ENCODE data around the gene NGDN. TPM values are rescaled to one million over a fixed set of nuclear protein-coding genes. Genes with fewer than 3 reads are reported as not detected.

NGDN gene
- total and polyA plus RNA-seq, 2 experiments from 2014 or later = 47.2 to 47.6 TPM

DNA sequence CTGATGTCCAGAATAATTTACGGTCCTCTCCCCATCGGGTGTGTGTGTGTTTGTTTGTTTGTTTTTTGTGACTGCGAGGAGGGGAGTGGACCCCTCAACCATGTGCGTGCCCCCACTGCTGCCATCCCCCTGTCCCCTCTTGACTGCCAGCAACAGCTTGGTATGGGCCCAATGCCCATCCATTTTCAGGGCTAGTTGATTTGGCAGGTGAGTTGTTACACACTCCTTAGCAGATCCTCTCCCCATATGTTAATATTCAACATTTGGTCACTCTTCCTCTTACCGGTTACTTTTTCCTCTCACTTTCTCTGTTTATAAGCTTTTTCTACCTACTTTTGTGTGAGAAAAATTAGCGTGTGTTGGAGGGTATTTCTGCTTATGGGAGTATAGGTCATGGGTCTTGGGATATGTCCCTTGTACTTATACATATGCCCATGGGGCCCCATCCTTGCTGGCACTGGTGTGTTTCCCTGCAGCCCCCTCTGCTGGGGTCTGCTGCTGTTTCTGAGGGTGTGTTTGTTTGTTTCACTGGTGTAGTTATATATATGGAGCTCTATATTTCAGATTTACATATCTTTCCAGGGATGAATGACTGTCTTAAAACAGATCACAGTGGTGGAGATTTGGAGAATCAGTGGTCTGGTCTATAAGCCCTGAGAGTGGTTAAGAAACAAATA is 48.3 kb downstream of the NGDN start:
- no peaks in the 10 kb centered on the region for H3K9me2 ChIP-seq (replicated peaks; ENCODE audit: insufficient read depth)
- no peak for TF ChIP-seq EZH2 (IDR thresholded peaks at IDR 0.05; ENCODE audit: borderline replicate concordance)
- TF ChIP-seq EZH2phosphoT487 (IDR thresholded peaks at IDR 0.05; ENCODE audit: low read depth, severe bottlenecking, unreplicated experiment) = no peak
- TF ChIP-seq, protein P1, sequence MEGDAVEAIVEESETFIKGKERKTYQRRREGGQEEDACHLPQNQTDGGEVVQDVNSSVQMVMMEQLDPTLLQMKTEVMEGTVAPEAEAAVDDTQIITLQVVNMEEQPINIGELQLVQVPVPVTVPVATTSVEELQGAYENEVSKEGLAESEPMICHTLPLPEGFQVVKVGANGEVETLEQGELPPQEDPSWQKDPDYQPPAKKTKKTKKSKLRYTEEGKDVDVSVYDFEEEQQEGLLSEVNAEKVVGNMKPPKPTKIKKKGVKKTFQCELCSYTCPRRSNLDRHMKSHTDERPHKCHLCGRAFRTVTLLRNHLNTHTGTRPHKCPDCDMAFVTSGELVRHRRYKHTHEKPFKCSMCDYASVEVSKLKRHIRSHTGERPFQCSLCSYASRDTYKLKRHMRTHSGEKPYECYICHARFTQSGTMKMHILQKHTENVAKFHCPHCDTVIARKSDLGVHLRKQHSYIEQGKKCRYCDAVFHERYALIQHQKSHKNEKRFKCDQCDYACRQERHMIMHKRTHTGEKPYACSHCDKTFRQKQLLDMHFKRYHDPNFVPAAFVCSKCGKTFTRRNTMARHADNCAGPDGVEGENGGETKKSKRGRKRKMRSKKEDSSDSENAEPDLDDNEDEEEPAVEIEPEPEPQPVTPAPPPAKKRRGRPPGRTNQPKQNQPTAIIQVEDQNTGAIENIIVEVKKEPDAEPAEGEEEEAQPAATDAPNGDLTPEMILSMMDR (IDR thresholded peaks at IDR 0.05; ENCODE audit: poor library complexity) = no peak
- no peaks in the 10 kb centered on the region for H3K4me1 ChIP-seq (ENCODE audit: insufficient read depth)
- H2AFZ ChIP-seq = no peak overlapping the region
- H3K36me3 ChIP-seq (replicated peaks; ENCODE audit: insufficient read depth, low read depth) = no peaks in the 10 kb centered on the region
- no peak overlapping the region for H3K27ac ChIP-seq
- H3K9me3 ChIP-seq (ENCODE audit: low read depth) = no peaks in the 10 kb centered on the region
- DNase-seq (ENCODE audit: low spot score) = no peak
- no peak overlapping the region for H3K4me2 ChIP-seq
- WGBS (ENCODE audit: low lambda C conversion rate, missing lambda C conversion rate) = 94% methylated on average over 6 of the region's 6 CpGs
- H3K4me3 ChIP-seq = no peak overlapping the region
- no peaks in the 10 kb centered on the region for H3K79me2 ChIP-seq
- no peaks in the 10 kb centered on the region for H4K20me1 ChIP-seq (ENCODE audit: insufficient read depth, poor library complexity, severe bottlenecking)
- H3K27me3 ChIP-seq = no peaks in the 10 kb centered on the region

DNA sequence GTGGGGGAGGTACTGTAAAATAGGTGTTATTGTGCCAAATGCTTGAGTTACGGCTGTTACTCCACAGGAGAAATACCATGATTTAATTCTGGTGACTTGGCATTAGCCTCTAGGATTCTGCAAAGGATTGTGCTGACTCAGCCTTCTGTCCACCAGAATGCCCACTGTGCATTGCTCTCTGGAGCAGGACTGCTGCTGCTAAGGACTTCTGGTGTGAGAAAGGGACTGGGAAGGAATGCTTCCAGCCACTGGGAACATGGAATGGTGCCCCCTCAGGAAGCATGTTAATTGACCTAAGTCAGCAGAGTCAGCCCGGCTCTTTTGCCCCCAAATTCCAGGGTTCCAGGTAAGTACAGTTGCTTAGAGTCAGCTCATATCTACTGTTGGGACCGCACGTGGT is 49.2 kb downstream of the NGDN start:
- H3K4me3 ChIP-seq = no peak overlapping the region
- WGBS (ENCODE audit: low lambda C conversion rate, missing lambda C conversion rate) = 74% methylated on average over 4 of the region's 4 CpGs
- H4K20me1 ChIP-seq (ENCODE audit: insufficient read depth, poor library complexity, severe bottlenecking) = no peaks in the 10 kb centered on the region
- no peak for DNase-seq (ENCODE audit: low spot score)
- H3K4me2 ChIP-seq = no peak overlapping the region
- H3K4me1 ChIP-seq (ENCODE audit: insufficient read depth) = no peaks in the 10 kb centered on the region
- no peaks in the 10 kb centered on the region for H3K27me3 ChIP-seq
- no peaks in the 10 kb centered on the region for H3K9me2 ChIP-seq (replicated peaks; ENCODE audit: insufficient read depth)
- no peak overlapping the region for H2AFZ ChIP-seq
- no peaks in the 10 kb centered on the region for H3K79me2 ChIP-seq
- no peak overlapping the region for H3K27ac ChIP-seq
- H3K9me3 ChIP-seq (ENCODE audit: low read depth) = no peaks in the 10 kb centered on the region
- TF ChIP-seq EZH2phosphoT487 (IDR thresholded peaks at IDR 0.05; ENCODE audit: low read depth, severe bottlenecking, unreplicated experiment) (no peak), EZH2 (IDR thresholded peaks at IDR 0.05; ENCODE audit: borderline replicate concordance) (no peak)
- TF ChIP-seq, protein P1 (IDR thresholded peaks at IDR 0.05; ENCODE audit: poor library complexity) = no peak
- no peaks in the 10 kb centered on the region for H3K36me3 ChIP-seq (replicated peaks; ENCODE audit: insufficient read depth, low read depth)

DNA sequence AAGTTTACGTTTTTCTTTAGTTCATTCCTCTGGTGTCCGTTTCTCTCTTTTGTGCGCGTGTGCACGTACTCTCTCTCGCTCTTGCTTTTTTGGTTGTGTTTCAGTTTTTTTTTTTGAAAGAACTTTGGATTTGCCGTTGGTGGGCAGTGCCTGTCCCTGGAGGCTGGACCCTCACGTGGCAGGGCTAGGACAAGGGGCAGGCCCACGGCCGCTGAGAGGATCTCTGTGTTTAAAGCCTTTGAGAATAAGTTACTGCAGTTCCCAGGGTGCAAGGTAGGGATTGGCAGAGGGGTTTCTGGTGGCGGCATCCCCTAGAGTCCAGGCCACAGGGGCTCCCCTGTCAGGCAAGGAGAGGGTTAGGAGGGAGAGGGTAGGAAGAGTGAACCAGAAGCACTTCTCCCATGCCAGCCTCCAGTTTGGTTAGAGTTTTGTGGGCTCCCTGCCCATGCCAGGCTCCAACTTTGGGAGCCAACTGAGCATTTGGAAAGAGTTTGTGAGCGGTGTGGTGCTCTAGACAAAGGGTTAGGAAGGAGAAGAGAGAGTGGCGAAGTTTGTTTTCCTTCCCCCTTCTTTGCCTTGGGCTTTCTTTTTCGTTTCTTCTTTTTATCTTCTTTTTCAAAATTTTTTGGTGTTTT is 51.5 kb downstream of the NGDN start:
- Histone ChIP-seq H3K4me3 (no peak overlapping the region), H3K79me2 (no peaks in the 10 kb centered on the region), H2AFZ (no peak overlapping the region), H3K9me3 (ENCODE audit: low read depth) (no peaks in the 10 kb centered on the region), H3K4me1 (ENCODE audit: insufficient read depth) (no peaks in the 10 kb centered on the region), H3K27me3 (no peaks in the 10 kb centered on the region), H3K27ac (no peak overlapping the region), H4K20me1 (ENCODE audit: insufficient read depth, poor library complexity, severe bottlenecking) (no peaks in the 10 kb centered on the region), H3K9me2 (replicated peaks; ENCODE audit: insufficient read depth) (no peaks in the 10 kb centered on the region), H3K4me2 (no peak overlapping the region), H3K36me3 (replicated peaks; ENCODE audit: insufficient read depth, low read depth) (no peaks in the 10 kb centered on the region)
- DNase-seq (ENCODE audit: low spot score) = no peak
- WGBS (ENCODE audit: low lambda C conversion rate, missing lambda C conversion rate) = 92% methylated on average over 14 of the region's 14 CpGs
- TF ChIP-seq EZH2phosphoT487 (IDR thresholded peaks at IDR 0.05; ENCODE audit: low read depth, severe bottlenecking, unreplicated experiment) = no peak
- TF ChIP-seq, protein P1 (IDR thresholded peaks at IDR 0.05; ENCODE audit: poor library complexity) = no peak
- TF ChIP-seq EZH2 (IDR thresholded peaks at IDR 0.05; ENCODE audit: borderline replicate concordance) = no peak
